Measurements from ENCODE around the gene AFAP1L2. TPM values are rescaled to one million over a fixed set of nuclear protein-coding genes. Genes with fewer than 3 reads are reported as not detected.

The AFAP1L2 gene
- total RNA-seq, 1 donor from 2014 or later: 4.8 TPM

GRCh38 chr10:114273910-114274309 is 130.4 kb downstream of the AFAP1L2 start:
- Mint-ChIP-seq H3K4me1 (no peaks in the 10 kb centered on the region), H3K9me3 (peaks cover 3% of the 10 kb centered on the region), H3K27me3 (ENCODE audit: insufficient read depth, low read depth) (peaks cover 7% of the 10 kb centered on the region), H3K27ac (no peak overlapping the region), H3K36me3 (no peaks in the 10 kb centered on the region), H3K4me3 (no peak overlapping the region)
- no peak for TF ChIP-seq CTCF (IDR thresholded peaks at IDR 0.05)
- TF ChIP-seq EZH2 (IDR thresholded peaks at IDR 0.05): no peak
- TF ChIP-seq EZH2phosphoT487 (IDR thresholded peaks at IDR 0.05): no peak
- no peak overlapping the region for H3K4me2 ChIP-seq
- H3F3A ChIP-seq (ENCODE audit: low read depth): no peaks in the 10 kb centered on the region
- H4K20me1 ChIP-seq (ENCODE audit: low read depth): no peaks in the 10 kb centered on the region
- no peak overlapping the region for H3K27ac ChIP-seq
- DNase-seq (ENCODE audit: low spot score): no peak
- H3K9ac ChIP-seq: no peak overlapping the region
- no peak overlapping the region for H2AFZ ChIP-seq (replicated peaks)
- no peaks in the 10 kb centered on the region for H3K79me2 ChIP-seq (ENCODE audit: low read depth)
- no peaks in the 10 kb centered on the region for H3K9me3 ChIP-seq (ENCODE audit: low read depth)
- H3K27me3 ChIP-seq: no peaks in the 10 kb centered on the region
- H3K36me3 ChIP-seq: no peaks in the 10 kb centered on the region
- H3K4me3 ChIP-seq: no peak overlapping the region
- no peaks in the 10 kb centered on the region for H3K4me1 ChIP-seq

GRCh38 chr10:114272696-114273095 is 131.6 kb downstream of the AFAP1L2 start:
- Mint-ChIP-seq H3K4me3 (no peak overlapping the region), H3K27me3 (ENCODE audit: insufficient read depth, low read depth) (peaks cover 5% of the 10 kb centered on the region), H3K36me3 (no peaks in the 10 kb centered on the region), H3K4me1 (no peaks in the 10 kb centered on the region), H3K9me3 (peaks cover 3% of the 10 kb centered on the region), H3K27ac (no peak overlapping the region)
- Histone ChIP-seq H3K4me2 (no peak overlapping the region), H2AFZ (replicated peaks) (no peak overlapping the region), H3K9ac (no peak overlapping the region), H4K20me1 (ENCODE audit: low read depth) (no peaks in the 10 kb centered on the region), H3F3A (ENCODE audit: low read depth) (no peaks in the 10 kb centered on the region), H3K4me1 (no peaks in the 10 kb centered on the region), H3K4me3 (no peak overlapping the region), H3K36me3 (no peaks in the 10 kb centered on the region), H3K27me3 (no peaks in the 10 kb centered on the region), H3K27ac (no peak overlapping the region), H3K9me3 (ENCODE audit: low read depth) (no peaks in the 10 kb centered on the region), H3K79me2 (ENCODE audit: low read depth) (no peaks in the 10 kb centered on the region)
- TF ChIP-seq EZH2 (IDR thresholded peaks at IDR 0.05) (no peak), CTCF (IDR thresholded peaks at IDR 0.05) (no peak), EZH2phosphoT487 (IDR thresholded peaks at IDR 0.05) (no peak)
- DNase-seq (ENCODE audit: low spot score): no peak

- TF ChIP-seq CTCF (IDR thresholded peaks at IDR 0.05): no peak
- TF ChIP-seq EZH2 (IDR thresholded peaks at IDR 0.05): no peak
- Histone ChIP-seq H4K20me1 (ENCODE audit: low read depth) (no peaks in the 10 kb centered on the region), H3K9me3 (ENCODE audit: low read depth) (no peaks in the 10 kb centered on the region), H3F3A (ENCODE audit: low read depth) (no peaks in the 10 kb centered on the region), H3K79me2 (ENCODE audit: low read depth) (no peaks in the 10 kb centered on the region), H3K4me2 (no peak overlapping the region), H3K4me3 (no peak overlapping the region), H3K36me3 (no peaks in the 10 kb centered on the region), H3K9ac (no peak overlapping the region), H3K27me3 (no peaks in the 10 kb centered on the region), H3K4me1 (no peaks in the 10 kb centered on the region), H2AFZ (replicated peaks) (no peak overlapping the region), H3K27ac (no peak overlapping the region)
- no peak for DNase-seq (ENCODE audit: low spot score)
- Mint-ChIP-seq H3K27ac (no peak overlapping the region), H3K4me1 (no peaks in the 10 kb centered on the region), H3K27me3 (ENCODE audit: insufficient read depth, low read depth) (peaks cover 5% of the 10 kb centered on the region), H3K4me3 (no peak overlapping the region), H3K36me3 (no peaks in the 10 kb centered on the region), H3K9me3 (peaks cover 3% of the 10 kb centered on the region)
Measured at GRCh38 chr10:114271779-114272167, 132.5 kb downstream of the AFAP1L2 start.

All from neural progenitor cell (in vitro differentiated cells).